ENCODE data around the gene CACNA2D3.

CACNA2D3 gene

DNA sequence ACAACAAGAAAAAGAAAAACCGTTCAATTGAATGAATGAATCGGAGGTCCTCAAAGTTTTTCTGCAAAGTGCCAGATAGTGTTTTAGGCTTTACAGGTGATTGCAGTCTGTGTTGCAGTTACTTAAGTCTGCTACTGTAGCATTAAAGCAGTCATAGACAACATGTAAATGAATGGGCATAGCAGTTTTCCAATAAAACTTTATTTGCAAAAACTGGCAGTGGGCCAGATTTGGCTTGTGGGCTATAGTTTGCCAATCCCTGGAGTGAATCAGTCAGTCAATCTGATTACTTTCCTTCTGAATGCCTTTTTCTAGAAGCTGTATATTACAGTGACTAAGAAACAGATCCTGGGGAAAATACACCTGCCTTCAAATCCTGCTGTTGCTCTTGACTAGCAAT, 562.9 kb downstream of the CACNA2D3 start:
- no peak for TF ChIP-seq CTCF (IDR thresholded peaks at IDR 0.05; ENCODE audit: insufficient read depth, missing control alignments)
- FAIRE-seq: no peak
- DNase-seq (ENCODE audit: insufficient read length, low spot score): no peak

DNA sequence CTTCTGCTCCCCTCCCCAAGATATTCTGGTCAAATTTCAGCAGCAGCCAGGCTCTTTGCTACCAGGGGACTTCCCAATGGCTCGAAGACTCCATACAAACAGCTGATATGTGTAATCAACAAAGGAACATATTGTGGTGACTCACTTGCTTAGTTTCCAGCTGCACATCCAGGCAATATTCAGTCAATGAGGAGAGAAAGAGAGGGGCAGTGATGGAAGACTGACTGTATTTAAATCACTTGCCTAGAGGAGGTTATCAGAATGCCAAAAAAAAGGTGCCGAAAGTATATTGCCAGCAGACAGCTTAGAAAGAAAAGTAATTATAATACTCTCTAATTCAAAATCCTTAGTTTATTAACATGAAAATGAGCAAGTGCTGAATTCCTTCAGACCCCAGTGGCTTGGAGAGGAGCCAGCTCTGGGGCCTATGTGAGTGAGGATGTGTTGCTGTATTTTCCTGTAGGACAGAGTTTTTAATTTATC, 569.0 kb downstream of the CACNA2D3 start:
- no peak for TF ChIP-seq CTCF (IDR thresholded peaks at IDR 0.05; ENCODE audit: insufficient read depth, missing control alignments)
- DNase-seq (ENCODE audit: insufficient read length, low spot score) (no peak), FAIRE-seq (no peak)

DNA sequence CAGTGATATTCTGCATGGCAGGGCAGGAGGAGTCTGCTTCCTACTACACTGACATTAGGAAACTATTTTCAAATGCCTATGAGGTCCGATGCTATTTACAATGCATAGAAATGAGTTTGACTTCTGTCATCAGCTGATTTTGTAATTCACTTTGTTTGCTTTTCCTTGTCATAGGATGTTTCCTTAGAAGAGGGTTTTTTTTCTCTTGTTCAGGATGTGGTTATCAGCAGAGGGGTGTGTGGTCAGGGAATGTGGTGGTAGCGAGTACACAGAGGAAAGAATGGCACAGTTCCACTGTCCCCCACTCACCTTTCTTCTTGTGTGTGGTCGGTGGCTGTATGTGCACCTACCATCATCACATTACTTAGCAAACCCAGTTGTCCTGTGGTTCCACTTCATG, 574.0 kb downstream of the CACNA2D3 start:
- no peak for FAIRE-seq
- TF ChIP-seq CTCF (IDR thresholded peaks at IDR 0.05; ENCODE audit: insufficient read depth, missing control alignments): no peak
- no peak for DNase-seq (ENCODE audit: insufficient read length, low spot score)

- FAIRE-seq: no peak
- TF ChIP-seq CTCF (IDR thresholded peaks at IDR 0.05; ENCODE audit: insufficient read depth, missing control alignments): no peak
- no peak for DNase-seq (ENCODE audit: insufficient read length, low spot score)
Measured at GRCh38 chr3:54698054-54698453, 575.7 kb downstream of the CACNA2D3 start.

DNA sequence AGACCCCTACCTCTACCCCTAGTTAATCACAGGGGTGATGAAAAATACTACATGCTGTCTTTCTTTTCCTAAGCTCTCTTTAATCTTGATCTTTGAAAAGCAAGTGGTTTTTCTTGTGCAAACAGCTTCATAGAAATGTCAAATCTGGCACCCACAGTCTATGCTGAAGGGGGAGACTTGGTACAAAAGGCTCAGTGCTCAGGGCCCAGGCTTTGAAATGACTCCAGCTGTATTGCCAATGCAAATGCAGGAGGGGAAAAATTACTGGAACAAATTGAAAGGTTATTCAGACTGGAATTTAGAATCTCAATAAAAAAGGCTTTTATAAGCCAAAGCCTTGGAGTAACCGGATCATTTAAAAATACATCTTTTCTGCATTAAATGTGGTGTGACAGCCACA, 581.6 kb downstream of the CACNA2D3 start:
- no peak for FAIRE-seq

DNA sequence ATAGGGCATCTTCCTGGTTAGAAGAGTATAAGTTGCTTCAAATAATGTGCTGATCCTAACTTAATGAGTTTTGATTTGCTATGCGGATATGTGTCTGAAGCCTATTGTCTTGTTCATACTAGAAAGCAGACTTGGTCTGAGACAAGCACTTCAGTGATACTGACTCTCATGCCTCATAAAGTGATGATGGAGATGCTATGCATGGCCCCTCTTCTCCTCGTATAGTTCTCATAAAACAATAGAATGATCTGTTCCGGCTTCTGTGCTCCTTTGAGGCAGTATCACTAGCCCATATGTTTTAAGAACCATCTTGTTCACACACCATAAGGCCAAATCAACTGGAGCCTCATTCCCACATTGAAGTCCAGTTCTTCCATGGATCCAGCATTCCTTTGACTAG, 583.4 kb downstream of the CACNA2D3 start:
- FAIRE-seq (no peak), DNase-seq (ENCODE audit: insufficient read length, low spot score) (no peak)
- TF ChIP-seq CTCF (IDR thresholded peaks at IDR 0.05; ENCODE audit: insufficient read depth, missing control alignments): no peak

More for the DNA sequence above, 581.6 kb downstream of the CACNA2D3 start:
- DNase-seq (ENCODE audit: insufficient read length, low spot score): no peak
- TF ChIP-seq CTCF (IDR thresholded peaks at IDR 0.05; ENCODE audit: insufficient read depth, missing control alignments): no peak

DNA sequence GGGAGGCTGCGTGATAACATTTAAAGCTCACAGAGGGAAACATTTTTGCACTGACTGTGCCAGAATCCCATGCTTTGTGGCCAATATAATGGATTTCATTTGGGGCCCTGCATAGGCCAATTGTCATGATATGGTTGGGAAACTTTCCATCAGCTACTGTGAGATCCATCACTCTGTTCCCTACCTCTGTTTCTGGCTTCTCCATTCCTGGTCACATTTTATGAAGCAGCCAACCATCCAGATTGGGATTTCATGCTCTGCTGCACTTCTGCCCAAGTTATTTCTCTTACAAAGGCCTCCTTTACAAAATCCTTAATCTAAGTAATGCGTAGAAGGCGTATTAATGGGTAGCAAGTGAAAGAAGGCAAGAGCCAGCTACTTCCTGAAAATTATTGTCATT, 584.4 kb downstream of the CACNA2D3 start:
- DNase-seq (ENCODE audit: insufficient read length, low spot score) (no peak), FAIRE-seq (no peak)
- TF ChIP-seq CTCF (IDR thresholded peaks at IDR 0.05; ENCODE audit: insufficient read depth, missing control alignments): no peak

Measured in D721Med (cell line).